GM18511 (cell line): ENCODE results near the gene ZFPL1.
A peak's percentile ranks its signal among the peaks of the same experiment; 100 is the strongest.

Experiments
- ATAC-seq: cut with Tn5 transposase; IDR thresholded peaks from one replicate; pipeline ENCODE4 v1.9.1; 2021; ENCODE audit warnings: mild to moderate bottlenecking, moderate library complexity; ENCODE audit not compliant: unreplicated experiment

The ZFPL1 gene

DNA sequence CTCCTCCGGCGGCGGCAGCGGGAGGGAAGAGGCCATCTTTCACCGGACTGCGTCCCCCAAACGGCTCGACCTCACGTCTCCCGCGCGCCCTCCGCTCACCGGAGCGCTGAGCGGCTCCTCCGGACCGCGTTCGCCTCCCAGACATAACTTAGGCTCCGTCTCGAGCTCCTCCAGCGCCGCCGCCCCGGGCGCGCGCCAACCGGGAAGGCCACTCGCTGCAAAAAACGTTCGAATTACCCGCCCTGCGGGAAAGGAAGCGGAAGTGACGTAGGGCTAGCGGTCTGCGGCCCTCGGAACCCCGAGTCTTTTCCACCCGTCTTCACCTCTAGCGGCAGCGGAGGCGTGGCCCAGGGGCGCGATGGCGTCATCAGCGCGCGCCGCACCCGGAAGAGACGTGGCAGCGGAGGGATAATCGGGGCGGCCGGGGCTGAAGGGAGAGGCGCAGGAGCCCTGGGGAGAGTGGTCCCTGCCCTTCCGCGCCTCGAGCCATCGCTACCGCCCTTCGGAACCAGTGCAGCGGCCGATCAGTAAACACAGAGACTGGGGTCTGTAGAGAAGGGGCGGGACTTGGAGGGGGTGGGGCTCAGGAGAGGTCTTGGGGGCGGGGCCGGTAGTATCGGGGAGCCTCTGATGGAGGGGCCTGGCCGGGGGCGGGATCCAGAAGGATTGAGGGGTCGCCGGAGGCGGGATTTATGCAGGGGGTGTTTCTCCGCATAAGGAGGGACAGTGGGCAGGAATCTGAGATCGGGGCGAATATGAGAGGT, at the start of gene ZFPL1, which contains the start of gene CDCA5:
TSS of gene ZFPL1 (plus strand) at position 389 of the 764 bp plus-strand sequence. CDS start 477 bp downstream, outside the sequence.
TSS of gene CDCA5 (minus strand) at position 207 of the 764 bp plus-strand sequence. CDS start at position 145, 62 bp downstream.
- peak; percentile 80 for ATAC-seq

DNA sequence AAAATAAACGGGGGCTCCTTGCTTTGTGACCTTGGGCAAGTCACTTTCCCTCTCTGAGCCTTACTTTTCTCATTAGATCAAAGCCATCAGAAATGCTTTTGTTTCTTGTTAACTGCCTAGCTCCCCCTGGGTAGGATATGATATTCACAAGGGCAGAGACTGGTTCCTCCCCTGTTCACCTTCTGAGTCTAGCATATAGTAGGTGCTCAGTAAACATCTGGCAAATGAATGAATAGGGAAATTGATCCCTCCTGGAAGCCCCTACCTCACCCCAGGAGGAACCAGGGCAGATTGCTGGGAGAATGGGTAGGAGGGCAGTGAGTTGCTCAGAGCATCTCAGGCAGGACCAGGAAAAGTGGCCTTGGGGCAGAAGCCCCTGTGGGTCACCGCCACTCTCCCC, 49.6 kb upstream of the ZFPL1 start:
- no peak for ATAC-seq

DNA sequence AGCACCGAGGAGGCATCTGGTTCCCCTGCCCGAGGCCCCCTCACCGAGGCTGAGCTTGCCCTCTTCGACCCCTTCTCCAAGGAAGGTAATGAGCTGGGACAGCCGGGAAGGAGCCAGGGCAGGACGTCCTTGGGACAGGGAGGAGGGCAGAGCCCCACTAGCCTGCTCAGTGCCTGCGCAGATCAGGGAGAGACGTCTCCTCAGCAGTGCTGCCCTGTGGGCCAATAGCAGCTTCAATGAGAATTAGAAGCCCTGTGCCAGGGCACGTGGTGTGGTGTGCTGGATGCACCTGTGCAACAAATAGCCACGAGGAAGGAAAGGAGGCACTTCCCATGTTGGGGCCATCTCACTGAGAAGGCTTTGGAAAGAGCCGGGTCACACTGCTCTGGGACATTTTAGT, 48.4 kb upstream of the ZFPL1 start:
- ATAC-seq: no peak

DNA sequence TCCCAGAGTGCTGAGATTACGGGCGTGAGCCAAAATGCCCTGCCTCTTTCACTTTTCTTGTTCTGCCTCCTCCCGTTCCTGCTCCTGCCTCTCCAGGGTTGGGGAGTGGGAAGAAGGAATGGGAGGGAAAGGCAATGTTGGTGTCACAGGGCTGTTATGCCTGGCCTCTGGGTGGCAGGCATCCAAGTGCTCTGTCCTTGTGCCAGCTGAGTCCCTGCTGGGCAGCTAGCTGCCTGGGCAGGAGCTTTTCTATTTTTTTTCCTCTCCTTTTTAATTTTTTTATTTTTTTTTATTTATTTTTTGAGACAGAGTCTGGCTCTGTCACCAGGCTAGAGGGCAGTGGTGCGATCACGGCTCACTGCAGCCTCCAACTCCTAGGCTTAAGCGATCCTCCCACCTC, 47.1 kb upstream of the ZFPL1 start:
- no peak for ATAC-seq

DNA sequence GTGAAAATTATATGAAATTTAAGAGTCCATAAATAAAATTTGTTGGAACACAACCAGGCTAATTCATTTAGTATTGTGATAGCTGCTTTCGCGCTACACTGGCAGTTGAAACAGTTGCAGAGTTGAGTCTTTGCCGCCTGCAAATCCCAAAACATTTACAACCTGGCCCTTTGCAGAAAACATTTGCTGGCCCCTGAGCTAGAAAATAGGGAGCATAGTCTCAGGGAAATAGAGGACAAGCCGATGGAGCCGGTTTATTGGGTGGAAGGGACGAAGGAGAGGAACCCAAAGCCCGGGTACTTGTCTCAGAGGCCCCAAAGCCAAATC, 43.5 kb upstream of the ZFPL1 start:
- no peak for ATAC-seq

DNA sequence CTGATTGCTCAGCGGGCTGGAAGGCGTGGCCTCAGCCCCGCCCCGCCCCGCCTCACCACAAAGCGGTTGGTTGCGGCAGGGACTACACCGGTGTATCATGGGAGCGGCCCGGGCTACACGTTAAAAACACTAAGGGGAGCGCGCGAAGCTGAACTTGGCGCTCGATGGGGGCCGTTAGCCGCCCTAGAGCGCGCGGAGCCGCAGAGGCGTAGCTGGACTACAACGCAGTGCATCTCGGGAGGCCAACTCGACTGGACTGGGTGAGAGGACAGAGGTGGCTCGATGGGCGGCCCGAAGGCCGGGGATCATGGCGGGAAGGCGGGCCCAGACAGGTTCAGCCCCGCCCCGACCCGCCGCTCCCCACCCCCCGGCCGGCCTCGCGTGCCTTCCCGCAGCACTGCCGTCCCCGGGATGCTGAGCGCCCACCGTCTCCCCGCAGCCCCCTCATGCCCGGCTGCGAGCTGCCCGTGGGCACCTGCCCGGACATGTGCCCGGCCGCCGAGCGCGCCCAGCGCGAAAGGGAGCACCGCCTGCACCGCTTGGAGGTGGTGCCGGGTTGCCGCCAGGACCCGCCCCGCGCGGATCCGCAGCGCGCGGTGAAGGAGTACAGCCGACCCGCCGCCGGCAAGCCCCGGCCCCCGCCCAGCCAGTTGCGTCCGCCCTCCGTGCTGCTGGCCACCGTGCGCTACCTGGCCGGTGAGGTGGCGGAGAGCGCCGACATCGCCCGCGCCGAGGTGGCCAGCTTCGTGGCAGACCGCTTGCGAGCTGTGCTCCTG, 43.0 kb upstream of the ZFPL1 start, which contains the start of gene SAC3D1:
TSS of gene SAC3D1 (plus strand) at position 364 of the 776 bp plus-strand sequence. CDS start at position 447, 83 bp downstream.
- ATAC-seq: peak; percentile 90

DNA sequence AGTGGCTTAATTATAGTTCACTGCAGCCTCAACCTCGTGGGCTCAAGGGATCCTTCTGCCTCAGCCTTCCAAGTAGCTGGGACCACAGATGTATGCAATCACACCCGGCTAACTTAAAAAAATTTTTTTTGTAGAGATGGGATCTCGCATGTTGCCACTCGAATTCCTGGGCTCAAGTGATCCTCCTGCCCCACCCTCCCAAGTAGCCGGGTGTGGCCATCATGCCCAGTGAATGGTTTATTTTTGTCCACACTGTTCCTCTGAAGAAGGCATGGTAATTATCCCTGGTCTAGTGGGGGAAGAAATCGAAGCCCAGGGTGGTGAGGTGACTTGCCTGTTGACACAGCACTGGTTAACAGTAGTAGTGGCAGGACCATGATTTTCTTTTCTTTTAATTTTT, 41.1 kb upstream of the ZFPL1 start:
- ATAC-seq: no peak

DNA sequence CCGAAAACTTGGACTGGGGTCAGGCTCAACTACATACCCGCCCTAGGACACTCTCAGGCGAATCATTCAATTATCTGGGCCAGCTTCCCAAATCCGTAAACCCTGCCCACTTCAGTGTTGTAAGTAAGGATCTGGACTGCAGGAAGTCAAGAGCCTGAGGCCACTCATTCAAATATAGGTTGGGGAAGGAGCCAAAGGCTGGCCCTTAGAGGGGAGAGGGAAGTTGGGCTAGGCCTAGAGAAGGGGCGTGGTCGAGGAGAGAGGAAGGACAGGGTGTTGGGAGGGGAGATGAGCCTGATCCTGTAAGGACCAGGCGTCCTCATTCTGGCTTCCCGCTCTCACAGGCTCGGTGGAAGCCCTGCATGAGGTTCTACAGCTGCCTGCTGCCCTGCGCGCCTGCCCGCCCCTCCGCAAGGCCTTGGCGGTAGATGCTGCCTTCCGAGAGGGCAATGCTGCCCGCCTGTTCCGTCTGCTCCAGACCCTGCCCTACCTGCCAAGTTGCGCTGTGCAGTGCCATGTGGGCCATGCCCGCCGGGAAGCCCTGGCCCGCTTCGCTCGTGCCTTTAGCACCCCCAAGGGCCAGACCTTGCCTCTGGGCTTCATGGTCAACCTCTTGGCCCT, 40.0 kb upstream of the ZFPL1 start:
- ATAC-seq: no peak

DNA sequence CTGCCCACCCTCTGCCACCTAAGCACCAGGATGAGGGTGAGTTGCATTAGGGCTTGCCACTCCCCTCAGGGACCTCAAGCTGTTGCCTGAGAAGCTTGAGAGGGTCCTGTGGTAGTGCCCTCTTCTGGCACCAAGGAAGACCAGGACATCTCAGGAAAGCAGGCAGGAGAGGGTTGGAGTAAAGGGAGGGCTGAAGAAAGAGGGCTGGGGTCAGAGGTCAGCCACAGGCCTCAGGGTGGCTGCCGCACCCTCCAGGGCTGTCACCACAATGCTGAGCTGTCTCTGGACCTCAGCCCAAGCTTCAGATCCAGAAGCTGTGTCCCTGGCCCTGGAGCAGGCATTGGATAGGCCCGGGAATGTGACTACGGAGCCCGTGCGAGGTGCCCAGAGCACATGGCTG, 39.0 kb upstream of the ZFPL1 start:
- no peak for ATAC-seq

DNA sequence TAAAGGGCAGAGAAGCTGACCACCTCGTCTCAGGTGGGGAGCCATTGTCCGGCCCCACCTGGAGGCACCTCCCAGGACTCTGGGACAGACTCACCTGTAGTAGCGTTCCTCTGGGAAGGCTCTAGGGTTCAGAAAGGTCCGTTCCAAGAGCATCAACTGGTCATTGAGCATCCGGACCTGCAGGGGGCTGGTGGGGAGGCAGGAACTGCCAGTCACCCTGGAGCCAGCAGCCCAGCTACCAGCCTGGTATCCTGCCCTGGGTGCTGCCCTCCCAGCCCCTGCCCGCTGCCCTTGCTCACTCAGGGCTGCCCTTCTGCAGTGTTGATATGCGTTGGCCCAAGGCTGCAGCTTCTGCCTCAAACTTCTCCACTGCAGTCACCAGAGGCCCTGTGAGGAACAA, 38.3 kb upstream of the ZFPL1 start:
- no peak for ATAC-seq

DNA sequence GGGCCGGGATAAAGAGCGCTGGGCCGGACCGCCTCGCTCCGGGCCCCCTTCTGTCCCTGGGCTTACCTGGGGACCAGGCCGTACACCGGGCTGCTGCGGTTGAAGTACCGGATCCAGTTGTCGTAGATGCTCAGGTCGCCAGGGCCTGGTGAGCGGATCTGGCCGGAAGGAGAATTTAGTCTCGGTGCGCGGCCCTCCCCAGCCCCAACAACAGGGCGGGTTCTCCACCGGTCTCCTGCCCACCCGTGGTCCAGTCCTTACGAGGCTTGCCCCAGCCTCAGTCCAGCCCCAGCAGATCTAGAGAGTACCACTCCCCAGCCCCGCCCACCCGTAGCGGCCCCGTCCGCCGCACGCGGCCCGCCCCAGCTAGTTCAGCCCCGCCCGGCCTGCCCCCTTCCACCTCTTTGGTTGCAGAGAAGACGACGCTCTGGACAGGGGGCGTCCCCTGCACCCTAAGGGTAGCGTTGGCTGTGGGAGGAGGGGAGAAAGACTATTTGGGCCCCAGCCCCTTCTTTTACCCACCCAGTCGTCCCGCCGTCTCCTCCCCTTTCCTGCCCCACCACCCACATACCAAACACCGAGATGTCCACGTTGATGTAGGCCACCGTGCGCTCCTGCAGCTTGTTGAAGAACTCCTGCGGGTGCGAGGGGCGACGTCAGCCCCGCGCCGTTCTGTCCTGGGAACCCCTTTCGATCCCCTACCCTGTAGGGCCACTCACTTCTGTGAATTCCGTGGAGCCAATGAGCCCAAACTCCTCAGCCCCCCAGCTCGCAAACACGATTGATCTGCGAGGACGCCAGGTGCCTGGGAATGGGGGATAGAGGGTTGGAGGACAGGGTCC, 36.2 kb upstream of the ZFPL1 start:
- ATAC-seq: no peak

DNA sequence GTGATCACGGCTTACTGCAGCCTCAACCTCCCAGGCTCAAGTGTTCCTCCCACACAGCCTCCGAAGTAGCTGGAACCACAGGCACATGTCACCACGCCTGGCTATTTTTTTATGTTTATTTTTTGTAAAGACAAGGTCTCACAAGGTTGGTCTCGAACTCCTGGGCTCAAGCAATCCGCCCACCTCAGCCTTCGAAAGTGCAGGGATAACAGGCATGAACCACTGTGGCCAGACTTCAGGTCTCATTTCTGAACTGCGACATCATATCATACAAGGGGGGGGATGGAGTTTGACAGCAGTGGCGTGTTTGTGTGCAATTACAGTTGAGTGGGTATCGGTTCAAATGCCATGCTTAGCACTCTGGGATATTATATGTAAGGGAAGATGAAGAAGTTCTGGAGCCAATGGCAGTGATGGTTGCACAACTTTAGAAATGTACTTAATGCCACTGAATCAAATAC, 32.6 kb upstream of the ZFPL1 start:
- no peak for ATAC-seq

DNA sequence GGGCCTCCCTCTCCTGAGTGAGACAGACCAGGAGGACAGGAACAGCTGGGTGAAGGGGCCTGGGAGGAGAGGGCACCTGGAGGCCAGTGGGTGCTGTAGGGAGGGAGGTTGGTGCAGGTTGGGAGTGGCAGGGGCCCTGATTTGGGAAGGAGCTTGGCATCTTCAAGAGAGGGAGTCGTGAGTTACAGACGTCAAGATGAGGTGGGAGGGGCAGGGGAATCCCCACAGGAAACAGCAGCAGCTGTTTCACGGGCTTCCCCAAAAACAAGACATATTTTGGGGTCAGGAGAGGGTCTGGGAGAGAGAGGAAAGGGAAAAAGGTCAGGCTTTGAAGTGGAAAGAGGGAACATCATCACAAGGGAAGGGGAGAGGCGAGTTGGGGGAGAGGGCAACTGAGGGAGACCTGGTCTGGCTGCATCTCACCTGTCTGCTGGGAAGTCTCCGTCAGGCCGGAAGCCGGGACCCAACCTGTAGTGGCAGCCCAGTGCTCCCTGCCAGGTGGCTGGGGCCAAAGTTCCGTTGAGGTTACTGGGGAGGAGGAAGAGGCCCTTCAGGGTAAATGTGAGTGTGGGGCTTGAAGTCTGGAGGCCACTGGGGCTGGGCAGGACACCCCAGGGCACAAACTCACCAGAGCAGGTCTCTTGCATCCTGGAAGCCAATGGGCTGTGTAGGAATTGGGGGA, 30.1 kb upstream of the ZFPL1 start:
- ATAC-seq: no peak

DNA sequence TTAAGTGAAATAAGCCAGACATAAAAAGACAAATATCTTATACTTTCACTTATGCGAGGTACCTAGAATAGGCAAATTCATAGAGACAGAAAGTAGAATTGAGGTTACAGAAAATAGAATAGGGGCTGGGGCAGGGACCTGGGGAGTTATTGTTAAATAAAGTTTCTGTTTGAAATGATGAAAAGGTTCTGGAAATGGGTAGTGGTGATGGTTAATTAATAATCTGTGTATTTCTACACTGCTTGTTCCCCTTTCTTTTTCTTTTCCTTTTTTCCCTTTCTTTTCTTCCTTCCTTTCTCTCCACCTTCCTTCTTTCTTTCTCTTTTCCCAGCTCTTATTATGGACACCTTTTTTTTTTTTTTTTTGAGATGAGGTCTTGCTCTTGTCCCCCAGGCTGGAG, 28.5 kb upstream of the ZFPL1 start:
- ATAC-seq: no peak

DNA sequence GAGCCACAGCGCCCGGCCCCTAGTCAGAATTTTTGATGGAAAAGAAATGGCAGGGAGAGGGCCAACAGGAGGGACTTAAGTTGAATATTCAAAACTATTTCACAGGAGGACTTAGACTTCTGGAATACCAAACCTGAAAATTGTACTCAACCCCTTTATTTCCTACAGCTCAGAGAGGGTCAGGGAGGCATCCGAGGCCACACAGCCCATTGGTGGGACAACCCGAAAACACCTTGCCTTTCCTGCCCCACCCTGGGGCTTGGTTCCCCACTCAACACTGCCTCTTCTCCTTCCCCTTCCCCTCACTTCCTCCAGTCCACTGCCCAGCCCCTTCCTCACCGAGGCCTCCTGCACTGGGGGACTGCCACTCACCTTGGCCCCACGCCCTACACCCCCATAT, 27.0 kb upstream of the ZFPL1 start:
- no peak for ATAC-seq

DNA sequence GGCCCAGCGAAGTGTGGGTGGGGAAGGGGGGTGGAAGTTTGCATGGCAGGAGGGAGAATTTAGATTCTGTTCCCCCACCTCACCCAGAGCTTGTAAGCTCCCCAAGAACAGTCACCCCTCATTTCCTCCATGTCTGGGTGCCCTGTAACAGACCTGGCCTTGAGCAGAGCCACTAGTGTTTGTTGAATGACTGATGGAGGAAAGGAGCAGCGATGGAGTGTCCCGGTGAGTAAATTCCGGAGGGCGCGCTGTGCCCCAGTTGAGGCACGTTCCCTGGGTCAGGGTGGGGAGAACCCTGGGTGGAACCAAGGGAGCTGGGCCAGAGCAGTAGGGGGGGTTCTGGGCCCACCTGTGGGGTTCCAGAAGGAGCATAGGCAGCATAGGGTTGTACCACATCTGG, 26.5 kb upstream of the ZFPL1 start:
- no peak for ATAC-seq

DNA sequence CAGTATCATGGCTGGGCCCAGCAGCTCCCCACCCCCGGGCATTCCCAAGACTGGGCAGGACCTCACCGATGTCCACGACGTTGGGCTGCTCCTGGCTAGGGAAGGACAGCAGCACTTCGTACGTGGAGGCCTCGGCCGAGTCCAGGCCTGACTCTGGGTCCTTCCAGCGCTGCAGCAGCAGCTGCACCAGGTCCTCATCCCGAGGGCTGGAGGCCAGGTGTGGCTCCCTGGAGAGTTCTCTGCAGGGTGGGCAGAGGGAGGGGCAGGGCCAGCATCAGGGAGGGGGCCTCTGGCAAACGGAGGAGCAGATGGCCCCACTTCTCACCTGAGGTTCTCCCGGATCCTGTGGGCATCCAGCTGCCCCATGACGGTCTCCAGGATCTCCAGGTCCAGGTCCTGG, 26.0 kb upstream of the ZFPL1 start:
- no peak for ATAC-seq

DNA sequence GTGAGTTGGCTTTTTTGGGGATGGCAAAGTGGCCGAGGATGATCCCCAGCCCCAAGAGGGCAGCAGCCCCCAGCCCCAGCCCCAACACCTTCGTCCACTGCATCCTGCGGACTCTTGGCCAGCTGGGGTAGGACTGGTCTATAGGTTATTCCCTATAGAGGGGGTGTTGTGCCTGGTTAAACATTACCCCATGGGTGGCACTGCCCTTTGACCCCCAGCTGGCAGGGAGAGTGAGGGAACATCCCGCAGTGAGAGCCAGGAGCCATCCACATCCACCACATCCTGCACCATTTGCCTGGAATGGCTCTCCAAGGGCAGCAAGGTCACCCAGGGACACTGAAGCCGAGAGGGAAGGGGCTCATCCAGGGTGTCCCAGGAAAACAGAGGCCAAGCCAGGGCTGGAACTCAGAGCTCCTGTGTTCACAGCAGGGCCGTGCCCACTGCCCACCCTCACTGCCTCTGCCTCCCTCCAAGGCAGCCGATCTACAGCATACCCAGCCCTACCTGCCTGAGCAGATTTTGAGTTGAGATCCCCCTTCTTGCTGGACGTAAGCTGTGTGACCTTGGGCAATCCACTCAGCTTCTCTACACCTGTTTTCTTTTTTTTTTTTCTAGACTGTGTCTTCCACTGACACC, 25.5 kb upstream of the ZFPL1 start, which contains the start of gene NAALADL1:
TSS of gene NAALADL1 (minus strand) at position 135 of the 636 bp plus-strand sequence. CDS start at position 103, 32 bp downstream.
- ATAC-seq: no peak

DNA sequence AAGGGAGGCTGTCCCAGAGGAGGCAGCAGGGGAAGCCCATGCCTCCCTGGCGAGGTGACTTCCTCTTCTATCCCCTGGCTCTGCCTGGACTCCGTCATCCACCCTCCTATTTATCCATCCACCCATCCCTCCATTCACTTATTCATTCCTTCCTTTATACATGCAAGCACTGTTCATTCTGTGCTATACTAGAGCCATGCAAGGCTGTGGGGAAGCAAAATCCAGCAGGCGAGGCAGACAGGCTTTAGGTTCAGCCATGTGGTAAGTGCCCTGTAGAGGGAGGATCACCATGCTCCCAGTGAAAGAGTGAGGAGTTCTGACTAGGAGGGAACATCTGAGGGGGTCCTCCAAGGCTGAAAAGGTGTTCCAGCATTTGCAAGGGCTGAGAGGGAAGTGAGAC, 24.5 kb upstream of the ZFPL1 start:
- no peak for ATAC-seq
